Fibroblast of pulmonary artery (primary cell): ENCODE data around the gene OTOG.

Source experiments
- DNase-seq: peaks from one replicate; pipeline ENCODE4 v3.0.0-alpha.2; 2010; ENCODE audit warnings: low read depth
- H3K4me3 ChIP-seq: replicated peaks from 2 replicates; pipeline ENCODE4 v1.5.1; 2011; ENCODE audit warnings: low read depth, mild to moderate bottlenecking, control low read depth, low read length, moderate library complexity
- CTCF ChIP-seq: IDR thresholded peaks from 2 replicates; pipeline ENCODE4 v1.5.1; 2011; ENCODE audit warnings: mild to moderate bottlenecking, control low read depth, low read length, inconsistent platforms; ENCODE audit errors: missing control alignments

The OTOG gene

GRCh38 chr11:17511571-17511970 is 35.5 kb upstream of the OTOG start:
- no peak for DNase-seq
- no peak for TF ChIP-seq CTCF

GRCh38 chr11:17512101-17512500 is 35.0 kb upstream of the OTOG start:
- no peak for TF ChIP-seq CTCF
- no peak overlapping the region for H3K4me3 ChIP-seq
- no peak for DNase-seq

More at GRCh38 chr11:17511571-17511970, 35.5 kb upstream of the OTOG start:
- no peak overlapping the region for H3K4me3 ChIP-seq

GRCh38 chr11:17513853-17514252 is 33.2 kb upstream of the OTOG start:
- no peak for DNase-seq
- no peak for TF ChIP-seq CTCF
- no peak overlapping the region for H3K4me3 ChIP-seq

GRCh38 chr11:17514476-17514875 is 32.6 kb upstream of the OTOG start:
- no peak overlapping the region for H3K4me3 ChIP-seq
- TF ChIP-seq CTCF: no peak
- DNase-seq: no peak

- no peak for DNase-seq
- no peak overlapping the region for H3K4me3 ChIP-seq
- TF ChIP-seq CTCF: no peak
Measured at GRCh38 chr11:17515443-17516176, 31.4 kb upstream of the OTOG start.

GRCh38 chr11:17516551-17517150 is 30.4 kb upstream of the OTOG start:
- H3K4me3 ChIP-seq: no peak overlapping the region
- no peak for TF ChIP-seq CTCF

GRCh38 chr11:17517186-17517585 is 29.9 kb upstream of the OTOG start:
- no peak overlapping the region for H3K4me3 ChIP-seq
- DNase-seq: no peak
- no peak for TF ChIP-seq CTCF

More at GRCh38 chr11:17516551-17517150, 30.4 kb upstream of the OTOG start:
- no peak for DNase-seq
